Lower leg skin (tissue), 4 donors: ENCODE results near the gene MTIF3. TPM values are rescaled to one million over a fixed set of nuclear protein-coding genes. Genes with fewer than 3 reads are reported as not detected.

Experiments
- DNase-seq, 2 donors: peaks; one replicate each; pipeline ENCODE4 v3.0.0-alpha.2; 2019; ENCODE audit warnings: low spot score in 2 of 2
- H3K4me3 ChIP-seq: fragments of 200-600 bp; sonication (generic); 2 replicates; pipeline ENCODE4 v1.5.1; 2017; ENCODE audit warnings: mild to moderate bottlenecking, low read depth; ENCODE audit not compliant: poor library complexity, severe bottlenecking
- POLR2A ChIP-seq, 2 donors: fragments of 450-650 bp; IDR thresholded peaks; one replicate each; pipeline ENCODE4 v1.6.1; 2016 to 2017; ENCODE audit warnings: antibody characterized with exemption in 2 of 2, mild to moderate bottlenecking in 1 of 2, moderate library complexity in 1 of 2
- WGBS, 2 donors: methylation state at CpG; one replicate each; pipeline ENCODE4 v1.1.5; 2018; 5-methylcytosine and 5-hydroxymethylcytosine counted together
- intact Hi-C: fragments of 100-400 bp; cut with DNase I; formaldehyde crosslinking; loops from one replicate; pipeline ENCODE4 v1.15.0; 2023; ENCODE audit warnings: low total_unique reads
- total RNA-seq, 4 donors: library from RNA; depleted of rRNA; stranded (reverse); fragments of >200 nt; gene quantifications; one replicate each; pipeline ENCODE4 v1.1.0, GENCODE V29; 2016
- TF ChIP-seq, protein P1 (sequence below), 3 donors: fragments of 450-650 bp; IDR thresholded peaks; one replicate each; pipeline ENCODE4 v1.5.1; 2016; ENCODE audit warnings: antibody characterized with exemption in 3 of 3, mild to moderate bottlenecking in 3 of 3, moderate library complexity in 2 of 3

Gene MTIF3
- total RNA-seq, 4 donors from 2014 or later = 46.1 to 98.1 (median 70.8) TPM

DNA sequence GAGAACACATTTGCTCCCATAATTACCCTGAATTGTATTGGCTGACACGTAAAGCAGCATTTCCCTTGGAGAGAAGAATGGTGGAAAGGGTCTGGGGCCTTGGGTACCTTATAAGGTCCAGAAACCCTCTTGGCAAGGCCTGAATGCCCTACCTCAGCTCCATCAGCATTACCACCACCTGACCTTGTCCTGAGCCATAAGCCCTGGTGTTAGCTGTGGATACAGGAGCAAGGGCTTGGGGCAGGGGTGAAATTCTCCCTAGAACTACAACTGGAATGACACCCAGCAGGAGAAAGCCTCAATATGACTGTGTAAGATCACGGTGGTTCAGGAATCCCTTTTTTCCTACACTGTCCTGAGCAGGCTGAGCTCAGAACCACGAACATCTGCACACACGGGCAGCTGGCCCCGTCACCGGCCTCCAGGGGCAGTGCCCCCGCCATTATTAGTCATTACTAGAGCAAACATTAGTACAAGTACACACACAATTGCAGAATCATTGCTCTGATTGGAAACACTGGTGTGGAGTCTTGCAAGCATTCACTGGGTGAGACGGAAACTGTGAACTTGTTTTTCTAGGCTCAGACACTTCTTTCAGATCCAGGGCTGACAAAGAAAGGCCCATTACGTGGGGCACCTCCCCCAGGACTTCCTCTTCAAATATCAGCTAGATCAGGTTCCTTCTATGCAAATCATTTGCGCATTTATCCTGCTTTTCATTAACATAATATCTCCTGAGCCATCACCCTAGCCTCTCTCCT, 26.8 kb upstream of the MTIF3 start:
- H3K4me3 ChIP-seq = no peak overlapping the region
- DNase-seq = no peak
- intact Hi-C loops = no loop called here
- 49 to 57% methylated on average over 10 of the region's 10 CpGs for WGBS, 2 donors
- no peak for TF ChIP-seq POLR2A (IDR thresholded peaks at IDR 0.05)
- TF ChIP-seq, protein P1, sequence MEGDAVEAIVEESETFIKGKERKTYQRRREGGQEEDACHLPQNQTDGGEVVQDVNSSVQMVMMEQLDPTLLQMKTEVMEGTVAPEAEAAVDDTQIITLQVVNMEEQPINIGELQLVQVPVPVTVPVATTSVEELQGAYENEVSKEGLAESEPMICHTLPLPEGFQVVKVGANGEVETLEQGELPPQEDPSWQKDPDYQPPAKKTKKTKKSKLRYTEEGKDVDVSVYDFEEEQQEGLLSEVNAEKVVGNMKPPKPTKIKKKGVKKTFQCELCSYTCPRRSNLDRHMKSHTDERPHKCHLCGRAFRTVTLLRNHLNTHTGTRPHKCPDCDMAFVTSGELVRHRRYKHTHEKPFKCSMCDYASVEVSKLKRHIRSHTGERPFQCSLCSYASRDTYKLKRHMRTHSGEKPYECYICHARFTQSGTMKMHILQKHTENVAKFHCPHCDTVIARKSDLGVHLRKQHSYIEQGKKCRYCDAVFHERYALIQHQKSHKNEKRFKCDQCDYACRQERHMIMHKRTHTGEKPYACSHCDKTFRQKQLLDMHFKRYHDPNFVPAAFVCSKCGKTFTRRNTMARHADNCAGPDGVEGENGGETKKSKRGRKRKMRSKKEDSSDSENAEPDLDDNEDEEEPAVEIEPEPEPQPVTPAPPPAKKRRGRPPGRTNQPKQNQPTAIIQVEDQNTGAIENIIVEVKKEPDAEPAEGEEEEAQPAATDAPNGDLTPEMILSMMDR (IDR thresholded peaks at IDR 0.05) = no peak

DNA sequence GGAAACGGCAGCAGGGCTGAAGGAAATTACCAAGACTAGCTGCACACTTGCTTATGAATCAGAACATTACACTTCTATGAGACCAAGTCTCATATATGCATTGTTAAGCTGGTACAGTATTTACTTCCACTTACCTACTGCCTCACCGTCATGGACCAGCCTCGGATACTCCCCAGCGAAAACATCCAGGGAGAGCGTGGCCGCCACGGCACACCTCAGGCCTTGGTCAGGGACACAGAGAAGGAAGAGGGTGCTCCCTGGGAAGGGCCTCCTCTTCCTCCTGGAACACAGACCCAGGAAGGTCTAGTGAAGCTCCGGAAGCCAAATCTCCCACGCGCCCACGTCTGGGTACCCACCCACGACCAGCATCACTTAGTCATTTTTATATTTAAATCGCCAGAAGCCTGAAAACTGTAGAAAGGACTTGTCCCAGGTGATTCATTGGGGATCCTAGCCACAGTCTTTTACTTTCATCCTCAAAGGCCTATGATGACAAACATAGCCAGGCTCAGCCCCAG, 24.4 kb upstream of the MTIF3 start:
- TF ChIP-seq, protein P1 (IDR thresholded peaks at IDR 0.05) = no peak
- no peak for TF ChIP-seq POLR2A (IDR thresholded peaks at IDR 0.05)
- H3K4me3 ChIP-seq = no peak overlapping the region
- DNase-seq = no peak
- 89 to 93% methylated on average over 13 of the region's 13 CpGs for WGBS, 2 donors
- intact Hi-C loops = no loop called here

DNA sequence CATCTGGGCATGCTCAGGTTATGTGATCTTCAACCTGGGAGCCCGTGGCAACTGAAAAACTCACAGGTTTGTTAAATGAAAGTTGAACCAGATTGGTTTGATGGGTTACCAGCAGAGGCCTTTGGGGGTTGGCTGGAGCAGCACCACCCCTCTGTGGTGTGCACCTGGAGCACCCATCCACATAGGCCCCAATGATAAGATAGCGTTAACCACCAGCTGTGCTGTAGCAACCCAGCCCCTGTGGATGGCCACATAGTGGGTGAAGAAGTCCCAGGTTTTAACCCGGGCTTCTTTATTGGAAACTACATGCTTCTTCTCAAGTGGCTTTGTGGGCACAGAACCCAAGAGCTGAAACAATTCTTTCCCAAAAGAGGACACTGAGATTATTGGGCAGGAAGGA, 22.6 kb upstream of the MTIF3 start:
- WGBS, 2 donors = 87 to 94% methylated on average over 3 of the region's 3 CpGs
- DNase-seq = no peak
- TF ChIP-seq POLR2A (IDR thresholded peaks at IDR 0.05) = no peak
- TF ChIP-seq, protein P1 (IDR thresholded peaks at IDR 0.05) = no peak
- H3K4me3 ChIP-seq = no peak overlapping the region
- intact Hi-C loops = no loop called here

DNA sequence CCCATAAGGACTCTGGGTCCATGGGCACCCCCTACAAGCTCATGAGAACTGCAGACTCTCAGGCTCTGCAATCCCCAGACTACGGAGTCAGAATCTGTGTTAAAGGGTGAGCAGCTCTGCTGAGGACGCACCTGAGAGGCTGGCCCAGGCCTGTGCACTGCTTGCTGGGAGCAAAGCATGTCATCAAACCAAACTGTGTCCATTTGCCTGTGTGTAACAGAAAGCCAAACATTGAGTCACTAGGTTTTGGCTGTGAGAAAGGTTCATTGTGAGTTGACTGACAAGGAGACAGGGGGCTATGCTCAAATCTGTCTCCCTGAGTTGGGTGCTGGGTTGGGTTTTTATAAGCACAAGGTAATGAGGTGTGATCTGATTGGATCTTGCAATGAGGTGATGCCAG, 22.1 kb upstream of the MTIF3 start:
- TF ChIP-seq, protein P1 (IDR thresholded peaks at IDR 0.05) = no peak
- DNase-seq = no peak
- 88 to 96% methylated on average over 2 of the region's 2 CpGs for WGBS, 2 donors
- H3K4me3 ChIP-seq = no peak overlapping the region
- intact Hi-C loops = no loop called here

DNA sequence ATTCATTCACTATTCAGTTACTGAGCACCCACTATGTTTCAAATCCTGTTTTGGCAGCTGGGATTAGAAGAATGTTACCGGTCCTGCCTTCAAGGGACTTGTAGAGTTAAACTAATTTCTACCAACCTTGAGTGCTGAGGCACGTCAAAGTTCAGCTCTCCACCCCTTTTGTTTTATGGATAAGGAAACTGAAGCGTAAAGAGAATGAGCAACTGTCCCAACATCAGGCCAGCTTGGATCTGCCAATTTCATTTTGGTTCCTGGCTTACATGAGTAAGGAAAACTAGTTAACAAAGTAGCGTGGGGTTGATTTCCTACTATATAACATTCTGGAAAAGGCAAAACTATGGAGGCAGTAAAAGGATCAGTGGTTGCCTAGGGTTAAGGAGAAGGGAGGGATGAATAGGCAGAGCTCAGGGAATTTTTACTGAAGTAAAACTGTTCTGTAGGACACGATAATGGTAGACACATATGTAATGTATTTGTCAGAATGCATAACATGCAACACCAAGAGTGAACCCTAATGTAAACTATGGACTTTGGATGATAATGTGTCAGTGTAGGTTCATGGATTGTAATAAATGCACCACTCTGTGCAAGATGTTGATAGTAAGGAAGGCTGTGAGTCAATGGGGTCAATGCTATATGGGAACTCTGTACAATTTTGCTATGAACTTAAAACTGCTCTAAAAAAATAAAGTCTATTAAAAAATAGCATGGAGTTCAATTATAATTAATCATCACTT, 19.9 kb upstream of the MTIF3 start:
- 74 to 80% methylated on average over 5 of the region's 5 CpGs for WGBS, 2 donors
- no peak for TF ChIP-seq POLR2A (IDR thresholded peaks at IDR 0.05)
- TF ChIP-seq, protein P1 (IDR thresholded peaks at IDR 0.05) = no peak
- no peak overlapping the region for H3K4me3 ChIP-seq
- DNase-seq = no peak
- intact Hi-C loops = no loop called here
